ENCODE results near the gene RAPGEF5.

DNA sequence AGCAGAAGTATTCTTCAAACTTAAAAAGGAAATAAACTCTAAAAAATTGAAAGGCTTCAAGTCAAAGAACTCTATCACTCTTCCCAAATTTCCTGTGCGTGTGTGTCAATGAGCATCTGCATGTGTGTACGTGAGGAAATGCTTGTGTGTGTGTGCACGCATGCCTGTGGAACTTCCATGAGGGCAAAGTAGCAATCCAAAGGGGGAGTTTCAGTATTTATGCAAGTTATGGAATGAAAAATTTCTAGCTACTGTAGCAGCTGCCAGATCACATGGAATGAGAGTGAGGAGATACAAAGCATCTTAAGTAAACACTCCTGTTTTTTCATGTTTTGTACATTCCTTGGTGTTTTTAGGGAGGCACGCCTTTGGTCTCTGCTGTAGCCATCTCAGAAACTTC, 152.6 kb downstream of the RAPGEF5 start:
- TF ChIP-seq, protein P1, sequence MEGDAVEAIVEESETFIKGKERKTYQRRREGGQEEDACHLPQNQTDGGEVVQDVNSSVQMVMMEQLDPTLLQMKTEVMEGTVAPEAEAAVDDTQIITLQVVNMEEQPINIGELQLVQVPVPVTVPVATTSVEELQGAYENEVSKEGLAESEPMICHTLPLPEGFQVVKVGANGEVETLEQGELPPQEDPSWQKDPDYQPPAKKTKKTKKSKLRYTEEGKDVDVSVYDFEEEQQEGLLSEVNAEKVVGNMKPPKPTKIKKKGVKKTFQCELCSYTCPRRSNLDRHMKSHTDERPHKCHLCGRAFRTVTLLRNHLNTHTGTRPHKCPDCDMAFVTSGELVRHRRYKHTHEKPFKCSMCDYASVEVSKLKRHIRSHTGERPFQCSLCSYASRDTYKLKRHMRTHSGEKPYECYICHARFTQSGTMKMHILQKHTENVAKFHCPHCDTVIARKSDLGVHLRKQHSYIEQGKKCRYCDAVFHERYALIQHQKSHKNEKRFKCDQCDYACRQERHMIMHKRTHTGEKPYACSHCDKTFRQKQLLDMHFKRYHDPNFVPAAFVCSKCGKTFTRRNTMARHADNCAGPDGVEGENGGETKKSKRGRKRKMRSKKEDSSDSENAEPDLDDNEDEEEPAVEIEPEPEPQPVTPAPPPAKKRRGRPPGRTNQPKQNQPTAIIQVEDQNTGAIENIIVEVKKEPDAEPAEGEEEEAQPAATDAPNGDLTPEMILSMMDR (IDR thresholded peaks at IDR 0.05), result no peak
- TF ChIP-seq EP300 (IDR thresholded peaks at IDR 0.05) (no peak), POLR2AphosphoS5 (IDR thresholded peaks at IDR 0.05) (no peak), POLR2A (IDR thresholded peaks at IDR 0.05; ENCODE audit: low read depth) (no peak)

Data from esophagus muscularis mucosa (tissue), 4 donors.